Common myeloid progenitor, CD34-positive (primary cell): ENCODE results near the gene ZNF503.
"Not testable (repeated sequence)": the region's sequence is repeated elsewhere in the genome, so short reads cannot be mapped to it uniquely, and the experiment has no call there.

ENCODE experiments used
- CTCF ChIA-PET: fragments of 350-600 bp; sonication (Branson Sonifier 250); formaldehyde crosslinking; loops from one replicate; lab custom pipeline; 2021; ENCODE audit warnings: antibody characterized with exemption; lab: Charles Lee
- POLR2A ChIA-PET: fragments of 350-600 bp; sonication (Branson Sonifier 250); formaldehyde crosslinking; loops from one replicate; lab custom pipeline; 2021; ENCODE audit warnings: antibody characterized with exemption; lab: Charles Lee
- DNase-seq, 3 donors: peaks; one replicate each; pipeline versions ENCODE4 v3.0.0 to v3.0.0-alpha.2; 2013
- H3K27ac ChIP-seq, 2 experiments: 1 replicate in 1 of 2; 2 replicates in 1 of 2; pipeline ENCODE4 v1.7.0; 2013; ENCODE audit warnings: inconsistent platforms in 2 of 2, low read length in 2 of 2, mild to moderate bottlenecking in 2 of 2, low read depth in 1 of 2, moderate library complexity in 1 of 2; ENCODE audit not compliant: severe bottlenecking in 2 of 2, insufficient read depth in 1 of 2, poor library complexity in 1 of 2
- H3K27me3 ChIP-seq, 5 experiments: replicated peaks in 2 of 5; 1 replicate in 3 of 5; 2 replicates in 2 of 5; pipeline versions ENCODE4 v1.6.1 to v1.7.0; 2013; ENCODE audit warnings: low read length in 4 of 5, mild to moderate bottlenecking in 2 of 5, moderate library complexity in 2 of 5, inconsistent platforms in 1 of 5; ENCODE audit not compliant: insufficient read depth in 5 of 5, control insufficient read depth in 4 of 5
- H3K36me3 ChIP-seq, 4 experiments: 1 replicate in 2 of 4; 2 replicates in 2 of 4; pipeline versions ENCODE4 v1.6.1 to v1.7.0; 2013; ENCODE audit warnings: low read length in 3 of 4, control low read depth in 1 of 4, mild to moderate bottlenecking in 1 of 4; ENCODE audit not compliant: control insufficient read depth in 4 of 4, insufficient read depth in 4 of 4
- H3K4me1 ChIP-seq, 4 experiments: 1 replicate in 3 of 4; 2 replicates in 1 of 4; pipeline versions ENCODE4 v1.6.1 to v1.7.1; 2013; ENCODE audit warnings: low read length in 3 of 4, mild to moderate bottlenecking in 3 of 4, control low read depth in 1 of 4, inconsistent platforms in 1 of 4, moderate library complexity in 1 of 4; ENCODE audit not compliant: control insufficient read depth in 4 of 4, insufficient read depth in 4 of 4; ENCODE audit errors: control extremely low read depth in 1 of 4
- H3K4me3 ChIP-seq, 7 experiments: 1 replicate in 4 of 7; 2 replicates in 3 of 7; pipeline versions ENCODE4 v1.5.1 to v1.7.0; 2013; ENCODE audit warnings: mild to moderate bottlenecking in 7 of 7, low read length in 6 of 7, moderate library complexity in 6 of 7, inconsistent platforms in 2 of 7, low read depth in 2 of 7, control low read depth in 1 of 7; ENCODE audit not compliant: insufficient read depth in 4 of 7, control insufficient read depth in 1 of 7; ENCODE audit errors: extremely low read depth in 1 of 7
- H3K9me3 ChIP-seq, 5 experiments: 1 replicate in 4 of 5; 2 replicates in 1 of 5; pipeline versions ENCODE4 v1.6.1 to v1.7.1; 2013; ENCODE audit warnings: low read length in 4 of 5, mild to moderate bottlenecking in 2 of 5, inconsistent platforms in 1 of 5, low read depth in 1 of 5, moderate library complexity in 1 of 5; ENCODE audit not compliant: control insufficient read depth in 4 of 5, insufficient read depth in 2 of 5; ENCODE audit errors: control extremely low read depth in 1 of 5
- WGBS: methylation state at CpG from one replicate; pipeline ENCODE4 v1.1.5; 2013; ENCODE audit not compliant: insufficient coverage; 5-methylcytosine and 5-hydroxymethylcytosine counted together

ZNF503 gene

GRCh38 chr10:75379817-75380216 lies 21.7 kb downstream of the ZNF503 start:
- no peak overlapping the region for H3K4me3 ChIP-seq
- DNase-seq: no peak
- H3K4me1 ChIP-seq: no peaks in the 10 kb centered on the region
- CTCF ChIA-PET: interaction anchor here (1.0 kb wide), 1 partner anchor 20 kb away, joined by 3 read pairs; no protein-coding TSS in a partner anchor
- WGBS: 100% methylated on average over 2 of the region's 6 CpGs
- H3K27me3 ChIP-seq: no peaks in the 10 kb centered on the region
- H3K9me3 ChIP-seq: no peaks in the 10 kb centered on the region
- no peaks in the 10 kb centered on the region for H3K36me3 ChIP-seq
- POLR2A ChIA-PET: no interaction called here
- no peak overlapping the region for H3K27ac ChIP-seq

DNA sequence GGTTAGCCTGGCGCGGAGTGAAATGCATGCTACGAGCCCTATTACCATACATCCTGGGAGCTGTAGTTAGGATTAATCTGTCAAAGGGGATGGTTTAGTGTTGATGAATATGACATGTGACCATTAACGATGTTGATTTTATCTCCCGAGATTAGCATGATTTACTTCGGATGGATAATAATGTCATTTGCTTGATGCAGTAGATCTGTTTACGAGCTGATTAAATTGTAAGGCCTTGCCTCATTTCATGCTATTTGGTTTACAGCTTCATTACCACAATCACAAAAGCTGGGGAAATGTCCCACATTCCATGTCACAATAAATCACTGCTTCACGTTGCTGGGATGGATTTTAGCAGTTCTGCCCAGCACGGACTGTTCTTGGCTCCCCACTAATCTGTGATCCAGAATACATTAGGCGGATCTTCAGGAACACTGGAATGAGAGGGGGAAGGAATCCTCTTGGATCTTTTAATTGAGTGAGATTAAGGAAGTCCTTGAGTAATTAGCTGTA lies 22.3 kb downstream of the ZNF503 start:
- H3K27ac ChIP-seq: no peak overlapping the region
- 98% methylated on average over 7 of the region's 10 CpGs for WGBS
- H3K36me3 ChIP-seq: no peaks in the 10 kb centered on the region
- H3K4me1 ChIP-seq: no peaks in the 10 kb centered on the region
- H3K9me3 ChIP-seq: no peaks in the 10 kb centered on the region
- H3K27me3 ChIP-seq: peaks cover 0 to 3% (median 0%) of the 10 kb centered on the region in 5 experiments
- H3K4me3 ChIP-seq: no peak overlapping the region
- no peak for DNase-seq
- ChIA-PET CTCF (interaction anchor here (1.0 kb wide), 1 partner anchor 20 kb away, joined by 3 read pairs; no protein-coding TSS in a partner anchor), POLR2A (no interaction called here)

GRCh38 chr10:75378379-75378778 lies 23.2 kb downstream of the ZNF503 start:
- POLR2A ChIA-PET: no interaction called here

GRCh38 chr10:75377869-75378268 lies 23.7 kb downstream of the ZNF503 start:
- DNase-seq: no peak
- no peak overlapping the region for H3K4me3 ChIP-seq
- CTCF ChIA-PET: interaction anchor here (1.0 to 1.1 kb wide), 2 partner anchors 13 to 17 kb away, joined by 3 read pairs; no protein-coding TSS in a partner anchor
- no peaks in the 10 kb centered on the region for H3K9me3 ChIP-seq
- WGBS: 88% methylated on average over 1 of the region's 3 CpGs
- H3K4me1 ChIP-seq: no peaks in the 10 kb centered on the region
- no peak overlapping the region for H3K27ac ChIP-seq
- no peaks in the 10 kb centered on the region for H3K36me3 ChIP-seq
- POLR2A ChIA-PET: no interaction called here
- H3K27me3 ChIP-seq: peaks cover 0 to 3% (median 0%) of the 10 kb centered on the region in 5 experiments

More at GRCh38 chr10:75378379-75378778, 23.2 kb downstream of the ZNF503 start:
- no peak overlapping the region for H3K27ac ChIP-seq
- CTCF ChIA-PET: no interaction called here
- no CpG with 5 or more reads among the region's 2 CpGs for WGBS
- no peaks in the 10 kb centered on the region for H3K4me1 ChIP-seq
- peaks cover 0 to 3% (median 0%) of the 10 kb centered on the region in 5 experiments for H3K27me3 ChIP-seq
- H3K36me3 ChIP-seq: no peaks in the 10 kb centered on the region
- no peak overlapping the region for H3K4me3 ChIP-seq
- DNase-seq: no peak
- no peaks in the 10 kb centered on the region for H3K9me3 ChIP-seq

DNA sequence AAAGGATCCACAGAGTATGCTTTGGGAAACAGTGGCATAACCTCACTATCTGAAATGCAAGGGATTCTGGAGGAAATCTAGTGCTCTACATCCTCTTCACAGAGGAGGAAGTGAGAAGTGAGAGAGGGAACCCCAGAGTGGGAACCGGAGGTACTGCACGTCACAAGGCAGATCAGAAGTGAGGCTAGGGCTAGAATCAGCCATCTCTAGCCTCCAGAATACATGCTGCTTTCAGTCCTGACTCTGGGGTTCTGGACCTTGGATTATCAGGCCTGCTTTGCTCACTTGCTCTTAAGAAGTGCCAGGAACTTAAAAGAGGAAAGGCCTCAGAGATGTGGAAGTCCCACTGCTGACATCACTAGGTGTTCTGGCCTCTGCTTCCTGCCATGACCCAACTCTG lies 25.7 kb downstream of the ZNF503 start:
- H3K4me3 ChIP-seq: no peak overlapping the region
- no peaks in the 10 kb centered on the region for H3K9me3 ChIP-seq
- ChIA-PET CTCF (no interaction called here), POLR2A (no interaction called here)
- peak in 1 of 3 donors; percentile 23 for DNase-seq
- H3K27ac ChIP-seq: no peak overlapping the region
- WGBS: 58% methylated on average over 2 of the region's 2 CpGs
- no peaks in the 10 kb centered on the region for H3K4me1 ChIP-seq
- H3K36me3 ChIP-seq: no peaks in the 10 kb centered on the region
- H3K27me3 ChIP-seq: peaks cover 0 to 6% (median 0%) of the 10 kb centered on the region in 5 experiments

GRCh38 chr10:75371010-75371409 lies 30.6 kb downstream of the ZNF503 start:
- POLR2A ChIA-PET: no interaction called here
- DNase-seq: no peak
- H3K27ac ChIP-seq: no peak overlapping the region
- CTCF ChIA-PET: interaction anchor here (1.2 kb wide), 1 partner anchor 10 kb away, joined by 4 read pairs; no protein-coding TSS in a partner anchor
- H3K9me3 ChIP-seq: peaks cover 0 to 6% (median 0%) of the 10 kb centered on the region in 5 experiments
- H3K4me3 ChIP-seq: no peak overlapping the region
- 100% methylated on average over 2 of the region's 2 CpGs for WGBS
- H3K4me1 ChIP-seq: peaks cover 0 to 12% (median 0%) of the 10 kb centered on the region in 4 experiments
- no peaks in the 10 kb centered on the region for H3K36me3 ChIP-seq
- H3K27me3 ChIP-seq: peaks cover 0 to 6% (median 0%) of the 10 kb centered on the region in 5 experiments

GRCh38 chr10:75369838-75370237 lies 31.7 kb downstream of the ZNF503 start:
- H3K4me3 ChIP-seq, CTCF ChIA-PET, H3K9me3 ChIP-seq, H3K27ac ChIP-seq, DNase-seq, H3K36me3 ChIP-seq, H3K27me3 ChIP-seq: not testable (repeated sequence)
- WGBS: 100% methylated on average over 3 of the region's 9 CpGs
- POLR2A ChIA-PET: interaction anchor here (0.6 kb wide), 1 partner anchor 121 kb away, joined by 3 read pairs; no protein-coding TSS in a partner anchor
- peaks cover 0 to 12% (median 0%) of the 10 kb centered on the region in 4 experiments for H3K4me1 ChIP-seq
